NCI-H187 (cell line): ENCODE data around the gene PSD2.

Experiments used
- DNase-seq, 2 experiments: peaks; one replicate each; lab custom pipeline; 2025; lab: John Stamatoyannopoulos, UW

Gene PSD2

DNA sequence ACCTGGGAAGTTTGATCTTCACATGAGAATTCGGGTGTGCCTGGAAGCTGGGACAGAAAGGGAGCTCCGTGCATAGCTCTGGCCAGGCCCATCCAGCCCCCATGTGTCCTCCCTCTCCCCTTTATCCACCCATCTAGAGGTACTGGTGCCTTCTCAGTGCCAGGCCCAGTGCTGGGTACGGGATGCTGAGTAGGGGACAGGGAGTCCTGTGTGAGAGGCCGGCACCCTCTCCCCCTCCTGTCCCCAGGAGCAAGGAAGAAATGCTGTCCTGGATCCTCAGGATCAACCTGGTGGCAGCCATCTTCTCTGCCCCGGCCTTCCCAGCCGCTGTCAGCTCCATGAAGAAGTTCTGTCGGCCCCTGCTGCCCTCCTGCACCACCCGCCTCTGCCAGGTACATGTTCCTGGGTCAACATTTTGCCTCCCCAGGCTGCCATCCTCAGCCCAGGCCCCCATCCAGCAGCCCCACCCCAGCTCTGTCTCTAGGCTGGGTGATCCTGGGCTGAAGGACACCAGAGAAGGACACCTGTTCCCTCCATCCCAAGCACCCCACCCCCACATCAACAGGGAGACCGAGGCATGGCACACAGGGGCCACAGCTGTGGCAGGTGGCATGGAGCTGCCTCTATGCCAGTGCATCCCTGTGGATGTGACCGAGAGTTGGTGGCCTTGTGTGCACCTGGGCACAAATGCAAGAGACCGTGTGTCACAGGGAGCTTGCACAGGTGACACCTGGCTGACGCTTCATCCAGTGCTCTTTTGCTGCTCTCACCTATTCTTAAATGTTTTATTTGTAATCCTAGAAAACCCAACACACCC lies 43.0 kb downstream of the PSD2 start:
- DNase-seq = no peak

DNA sequence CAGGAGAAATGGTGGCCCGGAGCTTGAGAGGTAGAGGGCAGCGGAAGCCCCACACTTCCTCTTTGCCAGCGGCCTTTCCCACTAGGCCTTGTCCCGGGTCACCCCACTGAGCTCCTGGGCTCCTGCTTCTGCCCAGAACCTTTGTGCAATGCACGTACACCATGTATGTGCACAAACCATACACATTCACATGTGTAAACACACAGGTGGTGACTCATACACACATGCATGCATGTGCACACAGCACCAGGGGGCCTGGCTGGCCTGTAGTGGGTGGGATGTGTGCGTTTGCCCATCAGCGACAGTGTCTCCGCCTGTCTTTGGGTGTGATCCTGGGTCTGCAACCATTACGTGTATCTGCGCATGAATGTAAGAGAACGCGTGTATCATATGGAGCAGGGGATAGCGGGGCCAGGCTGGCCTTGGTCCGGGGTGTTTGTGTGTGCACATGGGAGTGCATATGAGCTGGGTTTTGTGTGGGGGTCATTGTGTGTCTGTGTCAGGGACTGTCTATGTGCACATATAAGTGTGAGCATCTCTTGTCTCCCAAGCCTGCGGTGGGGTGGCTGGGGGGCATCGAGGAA lies 43.7 kb downstream of the PSD2 start:
- DNase-seq = no peak

DNA sequence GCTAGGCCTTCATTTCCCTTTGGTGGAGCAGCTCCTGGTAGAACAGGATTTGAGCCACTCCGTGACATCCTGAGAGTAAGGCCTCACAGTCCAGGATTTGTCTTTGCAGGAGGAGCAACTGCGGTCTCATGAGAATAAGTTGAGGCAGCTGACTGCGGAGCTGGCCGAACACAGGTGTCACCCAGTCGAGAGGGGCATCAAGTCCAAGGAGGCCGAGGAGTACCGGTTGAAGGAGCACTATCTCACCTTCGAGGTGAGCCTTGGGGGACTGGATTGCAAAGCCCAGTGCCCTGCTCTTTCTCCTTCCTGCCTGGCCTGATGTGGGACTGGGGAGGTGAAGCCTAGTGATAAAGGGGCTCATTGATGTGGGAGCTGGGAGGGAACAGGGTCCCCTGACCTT lies 44.3 kb downstream of the PSD2 start:
- DNase-seq = no peak

DNA sequence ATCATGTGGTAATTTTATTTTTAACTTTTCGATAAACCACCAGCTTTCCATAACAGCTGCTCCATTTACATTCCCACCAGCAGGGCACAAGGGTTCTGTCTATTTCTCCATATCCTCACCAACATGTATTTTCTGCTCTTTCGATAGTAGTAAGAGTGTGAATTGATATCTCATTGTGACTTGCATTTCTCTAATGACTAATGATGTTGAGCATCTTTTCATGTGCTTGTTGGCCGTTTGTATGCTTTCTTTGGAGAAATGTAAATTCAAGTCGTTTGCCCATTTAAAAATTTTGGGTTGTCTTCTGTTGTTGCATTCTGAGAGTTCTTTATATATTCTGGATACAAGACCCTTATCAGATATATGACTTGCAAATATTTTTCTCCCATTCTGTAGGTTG lies 45.9 kb downstream of the PSD2 start:
- no peak for DNase-seq

DNA sequence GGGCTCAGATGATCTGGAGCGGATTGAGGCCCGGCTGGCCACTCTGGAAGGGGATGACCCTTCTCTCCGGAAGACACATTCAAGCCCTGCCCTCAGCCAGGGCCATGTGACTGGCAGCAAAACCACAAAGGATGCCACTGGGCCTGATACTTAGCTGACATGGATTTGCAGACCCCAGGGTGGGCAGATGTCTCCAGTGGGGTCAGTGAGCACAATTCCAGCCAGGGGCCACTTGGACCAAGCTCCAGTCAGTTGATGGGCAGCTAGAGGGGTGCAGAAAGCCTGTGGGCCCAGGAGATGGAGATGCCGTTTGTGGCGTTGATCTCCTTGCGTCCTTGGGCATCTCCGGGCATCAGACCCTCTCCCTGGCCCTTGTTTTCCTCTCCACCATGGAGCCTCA lies 46.7 kb downstream of the PSD2 start:
- no peak for DNase-seq

DNA sequence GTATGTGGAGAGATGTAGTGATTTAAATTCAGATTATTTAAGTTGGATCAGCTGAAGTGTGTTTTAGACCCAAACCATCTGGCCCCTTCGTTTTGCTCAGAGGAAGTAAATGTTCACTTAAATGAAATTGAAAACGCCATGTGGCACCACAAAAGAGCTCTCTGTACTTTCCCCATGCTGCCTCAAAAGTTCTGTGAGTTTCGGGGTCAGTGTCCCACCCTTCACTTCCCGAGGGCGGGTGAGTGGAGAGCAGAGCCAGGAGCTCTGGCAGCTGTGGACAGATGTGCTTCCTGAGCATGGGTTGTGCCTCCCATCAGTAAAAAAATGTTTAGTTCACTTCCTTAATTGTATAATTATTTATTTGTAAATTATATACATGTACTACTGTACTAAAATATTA lies 48.4 kb downstream of the PSD2 start:
- DNase-seq = no peak

DNA sequence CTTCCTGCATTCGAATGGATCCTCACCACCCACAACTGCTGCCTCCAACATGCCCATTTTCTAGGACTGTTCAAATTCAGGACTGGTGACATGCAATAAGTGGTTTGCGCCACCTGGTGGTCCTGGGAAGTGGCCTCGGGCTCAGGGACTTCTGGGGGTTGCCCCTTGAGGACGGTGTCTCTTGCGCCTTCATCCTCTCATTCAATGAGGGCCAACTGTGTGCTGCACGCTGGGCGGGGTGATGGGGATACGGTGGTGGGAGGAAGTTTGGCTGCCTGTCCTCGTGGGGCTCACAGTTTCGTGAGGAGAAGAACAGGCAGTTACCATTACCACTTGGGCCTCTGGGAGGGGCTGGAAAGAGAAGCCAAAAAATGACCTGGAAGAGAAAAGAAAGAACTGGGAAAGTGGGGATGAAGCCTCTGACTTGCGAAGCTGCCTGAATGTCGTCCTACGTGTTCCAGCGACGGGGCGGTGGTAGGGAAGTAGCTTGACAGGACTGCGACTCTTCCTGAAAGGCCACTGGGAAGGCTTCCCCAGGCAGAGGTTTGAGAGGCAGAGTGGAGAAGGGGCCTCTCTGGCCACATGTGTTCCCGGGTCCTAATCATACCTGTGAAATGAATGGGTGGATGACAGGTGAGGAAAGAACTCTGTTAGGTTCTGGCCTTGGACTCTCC lies 49.0 kb downstream of the PSD2 start:
- DNase-seq = no peak

DNA sequence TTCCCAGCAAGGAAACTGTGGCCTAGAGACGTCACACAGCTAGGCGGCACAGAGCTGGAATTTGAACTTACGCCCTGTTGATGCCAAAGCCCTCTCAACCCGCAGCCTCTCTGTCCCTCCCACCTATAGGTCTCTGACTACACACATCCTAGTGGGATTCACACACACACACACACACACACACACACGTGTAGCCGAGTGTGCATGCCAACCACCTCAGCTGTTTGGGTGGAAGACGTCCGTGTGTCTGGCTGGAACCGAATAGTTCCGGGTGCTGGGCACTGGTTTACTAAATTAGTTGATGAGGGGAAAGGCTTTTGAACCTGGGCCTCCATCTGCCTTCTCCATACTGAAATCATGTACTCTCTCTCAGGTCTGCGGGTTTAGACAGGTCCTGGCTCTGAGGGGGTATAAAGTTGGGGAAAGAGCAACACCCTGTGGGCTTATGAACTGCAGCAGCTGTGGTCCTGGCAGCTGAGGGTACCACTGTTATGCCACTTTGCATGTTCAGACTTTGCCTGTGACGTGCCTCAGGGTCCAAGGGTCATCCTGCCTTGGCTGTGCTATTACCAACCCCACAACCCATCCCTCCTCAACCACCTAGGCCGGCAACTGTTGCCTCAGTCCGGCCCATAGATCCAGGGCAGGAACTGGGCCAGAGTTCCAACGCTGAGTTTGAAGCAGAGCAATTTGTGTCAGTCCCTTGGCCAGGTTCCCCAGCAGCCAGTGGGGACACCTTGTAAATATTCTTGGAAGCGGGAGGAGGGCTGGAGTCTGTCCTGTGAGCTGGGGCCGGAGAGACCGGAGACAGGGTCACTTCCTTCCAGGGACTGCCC lies 50.5 kb downstream of the PSD2 start:
- no peak for DNase-seq

DNA sequence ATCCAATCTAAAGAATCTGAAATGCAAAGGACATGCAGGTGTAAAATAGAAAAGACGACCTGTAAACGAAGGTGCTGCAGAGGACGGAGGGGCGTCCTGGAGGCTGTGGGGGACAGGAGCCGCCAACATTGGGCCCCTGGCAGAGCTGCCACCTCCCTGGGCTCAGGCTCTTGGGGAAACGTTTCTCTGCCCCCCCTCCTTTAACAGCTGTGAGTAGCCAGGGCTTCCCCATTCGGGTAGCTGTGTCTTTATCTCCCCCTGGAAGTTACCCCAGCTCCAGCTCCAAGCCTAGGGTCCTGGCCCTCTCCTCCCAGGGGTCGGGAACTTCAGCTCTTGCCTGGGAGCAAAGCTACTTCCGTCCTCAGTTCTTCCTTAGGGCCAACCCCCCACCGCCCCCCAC lies 51.5 kb downstream of the PSD2 start:
- DNase-seq = no peak

DNA sequence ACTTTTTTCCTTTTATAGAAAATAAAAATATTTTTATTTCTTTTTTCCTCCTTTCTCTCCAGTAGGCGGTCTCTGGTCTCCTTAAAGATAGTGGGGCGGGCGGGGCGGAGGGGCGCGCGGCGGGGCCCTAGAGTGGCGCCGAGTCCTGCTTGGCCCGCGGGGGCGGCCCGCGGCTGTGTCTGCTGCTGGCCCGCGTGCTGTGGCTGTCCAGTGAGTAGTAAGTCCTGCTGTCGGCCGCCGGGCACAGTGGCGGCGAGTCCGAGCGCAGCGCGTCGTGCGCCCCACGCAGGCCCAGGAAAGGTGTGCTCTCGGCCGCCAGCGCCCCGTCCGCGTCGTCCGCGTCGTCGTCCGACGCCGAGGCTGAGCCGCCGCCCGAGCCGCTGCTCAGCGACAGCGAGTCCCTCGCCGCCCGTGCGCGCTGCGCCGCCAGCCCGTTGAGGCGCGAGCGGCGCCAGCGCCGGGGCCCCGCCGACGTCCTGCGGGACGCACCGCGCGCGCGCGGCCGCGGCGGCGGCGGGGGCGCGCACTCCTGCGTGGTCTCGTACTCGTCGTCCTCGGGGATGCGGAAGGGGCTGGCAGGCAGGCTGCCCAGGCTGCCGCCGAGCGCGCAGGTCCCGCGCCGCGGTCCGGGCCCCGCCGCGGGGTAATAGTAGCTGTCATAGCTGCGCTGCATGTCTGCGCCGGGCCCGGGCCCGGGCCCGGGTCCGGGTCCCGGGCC lies 52.3 kb downstream of the PSD2 start:
- no peak for DNase-seq

DNA sequence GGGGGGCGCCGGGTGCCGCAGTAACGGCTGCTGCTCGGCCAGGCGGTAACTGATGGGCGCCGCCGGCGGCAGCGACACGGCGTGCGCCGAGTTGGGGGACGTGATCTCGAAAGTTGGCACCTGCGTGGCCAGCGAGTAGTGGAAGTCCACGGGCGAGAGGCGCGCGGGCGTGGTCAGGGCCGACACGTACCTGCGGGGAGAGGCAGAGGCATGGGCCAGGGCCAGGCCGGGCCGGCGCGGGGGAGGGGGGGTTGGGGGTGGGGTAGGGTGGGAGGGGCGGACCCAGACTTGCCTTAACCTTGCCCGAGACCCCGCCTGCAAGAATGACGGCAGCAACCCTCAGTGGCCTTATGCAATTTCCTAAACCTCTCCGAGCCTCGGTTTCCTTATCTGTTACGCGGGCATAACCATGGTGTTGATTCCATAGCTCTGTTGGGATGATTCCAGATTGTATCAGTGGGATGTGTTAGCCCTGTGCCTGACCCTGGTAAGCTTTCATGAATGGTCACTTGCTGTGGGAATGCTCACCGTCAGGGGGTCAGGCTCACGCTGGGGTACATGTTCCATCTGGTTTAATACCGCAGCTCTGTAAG lies 53.0 kb downstream of the PSD2 start:
- DNase-seq = no peak

DNA sequence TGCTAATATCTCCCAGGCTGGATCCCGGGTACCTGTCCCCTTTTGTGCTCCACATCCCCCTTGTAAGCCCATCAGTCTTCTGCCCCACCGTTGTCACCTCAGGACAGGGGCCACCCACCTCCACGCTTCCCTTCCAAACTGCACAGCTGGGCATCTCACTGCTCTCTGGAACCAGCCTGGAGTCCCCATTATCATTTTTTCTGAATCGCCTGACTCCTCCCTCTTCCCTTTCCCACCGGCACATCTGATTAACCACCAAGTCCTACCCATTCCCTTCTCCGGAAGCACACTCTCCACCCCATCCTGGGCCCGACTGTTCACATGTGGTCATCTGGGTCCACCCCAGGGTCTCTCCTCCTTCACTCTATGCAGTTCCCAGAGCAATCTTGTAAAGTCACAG lies 53.9 kb downstream of the PSD2 start:
- no peak for DNase-seq

DNA sequence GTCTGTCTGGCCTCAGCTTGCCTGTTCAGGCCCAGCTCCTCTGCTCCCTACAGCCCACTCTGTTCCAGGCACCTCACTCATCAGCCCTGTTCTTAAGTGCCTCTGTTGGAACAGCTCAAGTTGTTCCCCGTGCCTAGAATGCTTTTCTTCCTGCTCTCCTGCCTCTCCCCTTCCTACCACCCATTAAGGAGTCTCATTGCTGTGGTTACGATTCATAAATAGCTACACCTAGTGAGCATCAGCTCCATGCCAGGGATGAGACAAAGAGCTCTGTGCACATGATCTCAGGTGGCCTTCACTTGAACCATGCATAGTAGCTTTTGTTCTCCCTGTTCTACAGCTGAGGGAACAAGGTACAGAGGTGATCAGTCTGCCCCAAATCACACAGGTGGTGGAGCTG lies 54.3 kb downstream of the PSD2 start:
- DNase-seq = no peak

DNA sequence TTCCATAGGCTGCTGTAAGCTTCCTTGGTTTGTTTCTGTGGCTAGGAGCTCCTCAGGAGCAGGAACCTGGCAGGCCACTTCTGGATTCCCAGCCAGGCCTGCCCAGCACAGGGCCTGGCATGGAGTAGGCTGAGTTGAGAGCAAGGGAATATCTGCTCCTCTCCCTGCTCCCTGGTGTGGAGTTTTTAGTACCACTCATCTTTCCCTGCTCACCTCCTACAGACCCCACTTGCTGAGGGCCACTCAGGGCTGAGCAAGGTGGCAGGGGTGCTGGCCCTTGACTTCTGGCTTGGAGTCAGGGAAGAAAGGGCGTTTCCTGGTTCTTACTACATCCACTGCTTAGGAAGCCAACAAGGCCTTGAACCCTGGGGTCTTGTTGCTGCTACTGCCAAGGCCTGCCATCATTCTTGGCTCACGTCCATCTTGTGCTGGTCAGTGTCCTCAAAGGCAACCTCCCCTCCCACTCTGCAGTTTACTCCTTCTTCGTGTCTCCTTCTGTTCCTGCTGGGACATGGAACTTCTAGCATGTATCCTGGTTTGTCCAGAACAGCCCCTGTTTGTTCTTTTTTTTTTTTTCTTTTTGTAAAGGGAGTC lies 54.9 kb downstream of the PSD2 start:
- no peak for DNase-seq

DNA sequence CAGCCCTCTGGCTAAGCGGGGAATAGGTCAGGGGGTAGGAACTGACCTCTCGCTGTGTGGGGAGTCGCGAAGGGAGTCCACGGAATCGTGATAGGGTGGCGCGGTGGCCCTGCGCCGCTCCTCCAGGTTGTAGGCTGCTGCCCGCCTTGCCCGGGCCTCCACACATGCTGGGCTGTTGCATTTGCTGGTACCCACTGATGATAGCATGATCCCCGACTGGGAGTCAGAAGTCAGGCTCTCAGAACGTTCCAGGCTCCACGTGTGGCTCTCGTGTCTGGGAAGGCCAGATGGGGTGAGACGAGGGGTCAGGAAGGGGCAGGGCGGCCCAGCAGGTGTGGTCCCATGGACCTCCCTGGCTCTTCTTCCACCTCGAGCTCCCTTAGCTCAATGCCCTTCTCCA lies 56.0 kb downstream of the PSD2 start:
- DNase-seq = no peak

DNA sequence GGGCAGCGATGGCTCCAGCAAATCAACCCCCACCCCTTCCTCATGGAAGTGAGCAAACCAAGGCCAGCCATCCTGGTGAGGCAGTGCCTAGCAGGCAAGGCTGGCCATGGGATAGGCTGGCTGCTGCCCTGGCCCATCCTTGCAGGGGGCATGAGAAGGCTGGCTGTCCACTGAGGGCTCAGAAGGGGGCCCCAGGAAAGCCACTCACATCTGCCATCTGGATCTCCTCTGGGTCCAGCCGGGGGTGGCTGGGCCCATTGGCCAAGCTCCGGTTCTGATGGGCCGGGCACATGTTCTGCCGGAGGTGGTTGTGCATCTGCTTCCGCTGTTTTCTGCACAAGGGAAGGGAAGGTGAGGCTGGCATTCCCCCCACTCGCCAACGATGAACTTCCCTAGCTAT lies 57.1 kb downstream of the PSD2 start:
- DNase-seq = no peak

DNA sequence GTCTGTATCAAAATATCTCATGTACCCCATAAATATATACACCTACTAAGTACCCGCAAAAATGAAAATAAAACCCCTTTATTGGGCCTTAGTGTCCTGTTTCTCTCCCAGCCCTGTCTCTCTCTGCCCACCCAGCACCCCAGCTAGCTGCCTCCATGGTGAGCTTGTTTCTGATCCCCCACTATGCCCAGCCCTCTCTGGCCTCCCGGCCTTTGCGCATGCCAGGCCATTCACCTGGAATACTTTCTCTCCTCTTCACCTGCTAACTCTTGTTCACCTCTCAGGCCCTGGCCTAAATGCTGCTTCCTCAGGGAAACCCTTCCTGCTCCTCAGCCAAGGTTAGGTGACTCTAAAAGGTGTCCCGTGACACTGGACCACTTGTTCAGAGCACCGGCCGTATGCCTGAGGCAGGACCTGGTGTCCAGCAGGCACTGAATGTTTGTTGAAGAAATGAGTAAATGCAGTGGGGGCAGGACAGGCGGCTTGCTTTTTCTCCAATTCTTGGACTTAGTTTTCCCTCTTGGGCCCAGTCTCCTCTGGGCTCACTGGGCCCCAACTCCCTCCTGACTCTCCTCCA lies 58.5 kb downstream of the PSD2 start:
- no peak for DNase-seq

DNA sequence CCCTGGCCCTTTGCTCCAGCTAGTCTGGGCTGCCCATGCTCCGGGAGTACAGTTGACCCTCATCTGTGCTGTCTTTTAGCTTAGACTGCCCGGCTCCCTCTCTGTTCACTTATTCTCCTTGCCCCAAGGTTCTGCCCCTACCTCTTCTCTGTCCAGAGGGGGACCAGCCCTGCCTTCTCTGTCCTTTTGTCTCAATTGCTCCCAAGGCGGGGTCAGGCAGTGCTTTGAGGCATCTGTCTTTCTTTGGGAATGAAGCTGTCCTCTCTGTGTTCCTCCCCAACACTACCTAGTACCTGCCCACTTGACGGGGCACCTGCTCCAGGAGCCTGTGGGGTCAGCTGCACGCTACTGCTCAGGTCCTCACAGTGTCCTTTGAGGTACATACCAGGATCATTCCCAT lies 59.3 kb downstream of the PSD2 start:
- no peak for DNase-seq

DNA sequence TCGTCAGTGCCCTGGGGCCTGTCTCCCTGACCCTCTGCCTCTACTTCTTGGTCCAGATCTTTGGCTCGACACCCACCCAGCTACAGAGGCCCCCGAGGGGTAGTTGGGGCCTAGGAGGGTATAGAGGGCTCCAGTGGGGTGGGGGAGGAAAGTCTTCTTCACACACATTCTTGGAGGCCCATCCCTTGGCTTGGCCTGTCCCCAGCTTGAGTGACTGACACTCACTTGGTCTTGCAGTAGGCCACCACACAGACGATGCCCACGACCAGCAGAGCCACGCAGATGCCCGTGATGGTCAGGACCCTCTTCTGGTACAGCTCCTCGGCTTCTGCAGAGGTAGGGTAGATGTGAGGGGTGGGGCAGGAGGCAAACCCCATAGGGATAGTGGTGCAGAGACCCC lies 59.8 kb downstream of the PSD2 start:
- DNase-seq = no peak

DNA sequence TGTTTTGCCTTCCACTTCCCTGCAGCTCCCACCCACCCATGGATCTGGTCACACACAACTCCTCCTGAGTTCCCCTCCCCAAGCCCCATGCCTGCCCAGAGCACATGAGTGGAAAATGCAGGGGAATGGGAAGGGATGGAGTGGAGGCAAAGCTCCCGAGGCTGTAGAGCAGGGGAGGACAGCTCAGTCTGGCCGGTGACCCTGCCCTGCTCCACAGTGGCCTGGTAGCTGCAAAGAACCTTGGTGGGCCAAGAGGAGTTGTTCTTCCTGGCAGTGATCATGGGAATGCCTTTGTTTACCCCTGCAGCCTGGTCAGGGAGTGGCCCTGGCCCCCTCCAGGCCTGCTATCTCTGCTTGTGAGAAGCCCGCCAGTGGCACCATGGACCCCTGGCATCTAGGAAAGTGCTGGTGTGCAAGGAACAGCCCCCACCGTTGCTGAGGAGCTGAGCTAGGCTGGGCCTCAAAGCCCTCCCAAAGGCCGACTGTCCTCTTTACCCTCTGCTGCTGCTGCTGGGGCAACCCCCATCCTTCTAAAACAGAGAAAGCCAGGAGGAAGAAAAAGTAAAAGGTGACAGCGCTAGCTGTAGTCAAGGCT lies 60.4 kb downstream of the PSD2 start:
- no peak for DNase-seq
